GM12874 (cell line): ENCODE measurements around the gene GPN3.

Experiments used
- CTCF ChIP-seq: IDR thresholded peaks from 2 replicates; pipeline ENCODE4 v1.5.1; 2011; ENCODE audit warnings: low read depth, mild to moderate bottlenecking, control low read depth, low read length, moderate library complexity; ENCODE audit not compliant: insufficient read depth

GPN3 gene

GRCh38 chr12:110458756-110459155 is 9.3 kb downstream of the GPN3 start:
- TF ChIP-seq CTCF: no peak

DNA sequence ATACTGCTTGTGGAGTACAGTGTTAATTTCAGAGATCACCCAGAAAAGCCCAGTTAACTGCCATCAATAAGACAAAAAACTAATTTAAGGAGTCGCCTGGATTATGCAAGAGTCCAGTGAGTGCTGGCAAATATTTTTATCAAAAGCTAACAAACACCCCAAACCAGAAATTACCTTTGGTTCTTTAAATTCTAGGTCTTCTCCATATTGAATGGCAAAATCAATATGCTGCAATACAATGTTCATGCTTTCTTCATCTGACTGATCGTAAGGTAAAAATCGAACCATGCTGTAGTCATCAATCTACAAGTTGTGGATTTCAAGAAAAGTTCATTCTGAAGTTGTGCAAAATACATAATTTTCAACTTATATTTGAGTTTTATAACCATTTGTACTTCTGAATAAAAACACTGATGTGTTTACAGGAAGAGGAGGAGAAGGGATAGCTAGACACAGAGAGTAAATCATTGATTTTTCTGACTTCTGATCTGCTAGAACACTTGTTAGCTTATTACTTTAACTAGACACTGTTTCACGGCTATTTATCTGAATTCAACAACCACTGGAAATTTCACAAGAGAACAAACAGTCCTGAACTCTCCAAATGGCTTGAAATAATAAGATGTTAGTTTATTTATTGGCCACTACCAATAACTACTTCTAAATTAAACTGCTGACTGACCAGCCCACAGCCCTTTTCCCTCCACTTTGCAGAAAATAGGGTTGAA is 14.3 kb downstream of the GPN3 start:
- TF ChIP-seq CTCF: no peak

DNA sequence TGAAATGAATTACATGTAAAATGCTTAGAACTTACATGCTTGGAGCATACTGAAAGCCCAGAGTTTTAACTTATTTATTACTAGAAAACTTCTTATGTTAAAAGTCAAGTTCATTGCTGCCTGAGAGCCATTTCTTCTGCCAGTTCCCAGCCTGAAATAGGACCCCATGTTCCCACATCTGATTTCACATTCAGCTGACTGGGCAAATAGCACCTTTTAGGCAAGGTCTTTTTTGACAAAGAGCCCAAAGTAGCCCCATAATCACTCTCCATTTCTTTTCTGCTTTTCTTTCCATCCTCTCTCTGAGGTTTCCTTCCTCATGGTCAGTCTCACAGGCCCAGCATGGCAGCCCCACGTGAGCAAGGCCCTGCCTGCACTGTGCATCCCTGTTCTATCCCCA is 16.8 kb downstream of the GPN3 start:
- TF ChIP-seq CTCF: no peak

DNA sequence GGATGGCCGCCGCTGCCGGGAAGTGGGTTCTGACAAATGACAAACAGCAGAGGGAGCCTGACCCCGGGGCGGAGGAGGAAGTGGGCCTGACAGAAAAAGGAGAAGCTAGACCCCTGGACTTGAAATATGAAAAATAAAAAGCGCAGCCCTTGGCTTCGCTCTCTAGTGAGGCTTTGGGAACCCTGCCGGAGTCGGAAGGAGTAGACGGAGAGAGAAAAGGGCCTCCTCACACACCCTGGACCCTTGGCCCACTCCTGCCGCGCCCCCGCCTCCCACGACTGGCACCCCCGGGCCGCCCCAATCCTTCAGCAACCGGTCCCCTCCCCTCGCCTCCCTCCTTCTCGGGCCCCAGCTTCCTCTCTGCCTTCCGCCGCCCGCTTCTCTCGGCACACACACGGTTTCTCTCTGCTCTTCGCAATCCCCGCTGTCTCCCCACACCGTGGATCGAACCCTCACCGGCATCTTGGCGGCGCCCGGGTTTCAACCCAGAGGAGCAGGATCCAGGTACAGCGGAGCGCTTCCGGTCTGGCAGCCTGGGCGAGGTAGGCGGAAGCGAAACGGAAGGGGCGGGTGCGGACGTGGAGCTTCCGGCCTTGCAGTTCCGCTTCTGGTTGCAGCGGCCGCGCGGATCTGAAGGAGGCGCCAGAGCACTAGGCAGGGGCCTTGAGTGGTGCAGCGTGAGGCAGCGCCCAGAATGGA is 18.1 kb downstream of the GPN3 start, which contains the start of gene ARPC3:
TSS of gene ARPC3 (minus strand) at position 539 of the 699 bp plus-strand sequence. CDS start at position 462, 77 bp downstream.
- peak; percentile 96 for TF ChIP-seq CTCF

DNA sequence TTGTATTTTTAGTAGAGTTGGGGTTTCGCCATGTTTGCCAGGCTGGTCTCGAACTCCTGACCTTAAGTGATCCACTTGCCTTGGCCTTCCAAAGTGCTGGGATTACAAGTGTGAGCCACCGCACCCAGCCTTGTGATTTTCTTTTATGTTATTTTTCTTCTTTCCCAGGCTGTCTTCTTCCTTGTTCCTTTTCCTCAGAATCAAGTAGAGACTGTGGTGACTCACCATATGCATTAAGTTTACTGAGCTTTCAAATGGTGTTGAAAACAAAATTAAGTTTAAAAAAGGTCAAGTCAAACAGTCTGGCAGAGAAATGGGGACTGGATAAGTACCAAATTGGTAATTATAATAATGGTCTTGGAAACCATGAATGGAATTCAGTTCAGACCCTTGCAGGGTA is 23.6 kb downstream of the GPN3 start:
- no peak for TF ChIP-seq CTCF

GRCh38 chr12:110436231-110436630 is 31.8 kb downstream of the GPN3 start:
- no peak for TF ChIP-seq CTCF

DNA sequence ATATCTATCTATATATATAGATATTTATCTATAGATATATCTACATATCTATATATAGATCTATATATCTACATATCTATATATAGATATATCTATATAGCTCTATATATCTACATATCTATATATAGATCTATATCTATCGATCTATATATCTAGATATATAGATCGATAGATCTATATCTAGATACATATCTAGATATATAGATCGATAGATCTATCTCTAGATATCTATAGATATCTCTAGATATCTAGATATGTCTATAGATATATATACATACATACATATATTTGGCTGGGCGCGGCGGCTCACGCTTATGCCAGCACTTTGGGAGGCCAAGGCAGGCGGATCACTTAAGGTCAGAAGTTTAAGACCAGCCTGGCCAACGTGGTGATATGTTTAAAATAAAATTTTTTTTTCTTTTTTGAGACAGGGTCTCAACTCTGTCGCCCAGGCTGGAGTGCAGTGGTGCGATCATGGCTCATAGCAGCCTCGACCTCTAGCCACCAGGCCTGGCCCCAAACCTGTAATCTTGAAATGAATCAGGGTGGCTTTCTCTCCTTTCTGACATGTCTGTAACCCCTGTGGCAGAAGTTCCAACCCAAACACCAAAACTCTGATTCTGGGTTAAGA is 36.0 kb downstream of the GPN3 start:
- TF ChIP-seq CTCF: no peak
